HCT116 (cell line): ENCODE results near the gene VAV2. TPM values are rescaled to one million over a fixed set of nuclear protein-coding genes. Genes with fewer than 3 reads are reported as not detected.

Experiments used
- ATAC-seq: fragments of 200-7000 bp; cut with Tn5 transposase; 2 replicates; pipeline ENCODE4 v1.9.1; 2020; ENCODE audit warnings: mild to moderate bottlenecking, moderate library complexity
- BruUV-seq: library from RNA; stranded (reverse); fragments of 400-500 nt; replicated peaks from 2 replicates; lab custom pipeline; 2021; lab: Mats Ljungman, UMichigan
- CTCF ChIA-PET: fragments of 300-600 bp; sonication (Branson Sonifier 250); formaldehyde crosslinking; loops from one replicate; lab custom pipeline; 2021; ENCODE audit warnings: antibody characterized with exemption; lab: Charles Lee
- POLR2A ChIA-PET: fragments of 300-600, 350-600 bp; sonication (Branson Sonifier 250); formaldehyde crosslinking; loops from one replicate; lab custom pipeline; 2021; ENCODE audit warnings: antibody characterized with exemption; lab: Charles Lee
- RAD21 ChIA-PET, 2 experiments: fragments of 300-600 bp; sonication (Branson Sonifier 250); formaldehyde crosslinking; loops; one replicate each; lab custom pipeline; 2023; ENCODE audit warnings: low total read pairs in 2 of 2; ENCODE audit not compliant: uncharacterized antibody in 2 of 2, unreplicated experiment in 2 of 2, low non-redundant PET in 1 of 2; lab: Charles Lee
- DNase-seq: peaks from one replicate; pipeline ENCODE4 v3.0.0-alpha.2; 2010; ENCODE audit warnings: low read depth, low spot score
- H2AFZ ChIP-seq: fragments of 200-600 bp; shearing (Covaris generic), sonication (generic); 2 replicates; pipeline ENCODE4 v1.6.1; 2017; ENCODE audit warnings: low read depth, mixed run types, mixed read lengths, antibody characterized with exemption, low read length; ENCODE audit not compliant: poor library complexity, severe bottlenecking
- H3K27ac ChIP-seq: 2 replicates; pipeline ENCODE4 v1.5.1; 2012; ENCODE audit warnings: low read depth, low read length
- H3K27me3 ChIP-seq: fragments of 200-600 bp; sonication (generic); 2 replicates; pipeline ENCODE4 v1.6.1; 2016; ENCODE audit warnings: mixed run types, low read length, mixed read lengths; ENCODE audit not compliant: insufficient read depth
- H3K36me3 ChIP-seq, 2 experiments: fragments of 200-500 bp in 1 of 2; fragments of 200-600 bp in 1 of 2; sonication (Bioruptor generic) in 1 of 2; sonication (generic) in 1 of 2; 2 replicates each; pipeline versions ENCODE4 v1.5.1 to v1.6.1; 2014 to 2016; ENCODE audit warnings: low read length in 2 of 2, inconsistent platforms in 1 of 2, mixed read lengths in 1 of 2, mixed run types in 1 of 2; ENCODE audit not compliant: insufficient read depth in 2 of 2, control insufficient read depth in 1 of 2
- H3K4me1 ChIP-seq, 2 experiments: fragments of 200-600 bp in 1 of 2; sonication (generic) in 1 of 2; 2 replicates each; pipeline versions ENCODE4 v1.5.1 to v1.6.1; 2012 to 2017; ENCODE audit warnings: low read length in 2 of 2, inconsistent platforms in 1 of 2, mild to moderate bottlenecking in 1 of 2, mixed read lengths in 1 of 2, mixed run types in 1 of 2, moderate library complexity in 1 of 2; ENCODE audit not compliant: insufficient read depth in 2 of 2, control insufficient read depth in 1 of 2
- H3K4me2 ChIP-seq: fragments of 200-600 bp; sonication (generic); 2 replicates; pipeline ENCODE4 v1.6.1; 2017; ENCODE audit warnings: mixed run types, low read length, mixed read lengths
- H3K4me3 ChIP-seq, 2 experiments: fragments of 200-600 bp in 1 of 2; sonication (generic) in 1 of 2; replicated peaks in 1 of 2; 2 replicates each; pipeline ENCODE4 v1.5.1; 2011 to 2016; ENCODE audit warnings: low read length in 2 of 2, control low read depth in 1 of 2, low read depth in 1 of 2, mild to moderate bottlenecking in 1 of 2, mixed read lengths in 1 of 2, mixed run types in 1 of 2
- H3K79me2 ChIP-seq: fragments of 200-600 bp; sonication (generic); 2 replicates; pipeline ENCODE4 v1.6.1; 2017; ENCODE audit warnings: mild to moderate bottlenecking, mixed run types, low read length, moderate library complexity, mixed read lengths; ENCODE audit not compliant: insufficient read depth
- H3K9ac ChIP-seq: fragments of 200-600 bp; sonication (generic); 2 replicates; pipeline ENCODE4 v1.6.1; 2016; ENCODE audit warnings: low read length, mixed read lengths
- H3K9me2 ChIP-seq: fragments of 200-600 bp; sonication (generic), shearing (Covaris generic); 2 replicates; pipeline ENCODE4 v1.6.1; 2017; ENCODE audit warnings: mixed run types, mild to moderate bottlenecking, moderate library complexity; ENCODE audit not compliant: insufficient read depth
- H3K9me3 ChIP-seq, 2 experiments: fragments of 200-500 bp in 1 of 2; fragments of 200-600 bp in 1 of 2; sonication (Bioruptor generic) in 1 of 2; sonication (generic) in 1 of 2; 2 replicates each; pipeline ENCODE4 v1.6.1; 2014 to 2017; ENCODE audit warnings: low read length in 2 of 2, mixed read lengths in 2 of 2, inconsistent platforms in 1 of 2, low read depth in 1 of 2, mild to moderate bottlenecking in 1 of 2, mixed run types in 1 of 2, moderate library complexity in 1 of 2; ENCODE audit not compliant: control insufficient read depth in 1 of 2, insufficient read depth in 1 of 2
- H4K20me1 ChIP-seq: fragments of 200-600 bp; sonication (generic), shearing (Covaris generic); 2 replicates; pipeline ENCODE4 v1.6.1; 2017; ENCODE audit warnings: mixed run types, mild to moderate bottlenecking, moderate library complexity; ENCODE audit not compliant: insufficient read depth
- CTCF ChIP-seq, 3 experiments: fragments of 200-600 bp in 1 of 3; sonication (generic) in 1 of 3; IDR thresholded peaks in 2 of 3; conservative IDR thresholded peaks in 1 of 3; 2 replicates each; pipeline ENCODE4 v1.5.1; 2012 to 2017; ENCODE audit warnings: low read depth in 2 of 3, low read length in 2 of 3, antibody characterized with exemption in 1 of 3, borderline replicate concordance in 1 of 3, control low read depth in 1 of 3, mild to moderate bottlenecking in 1 of 3, mixed read lengths in 1 of 3, mixed run types in 1 of 3, moderate library complexity in 1 of 3; ENCODE audit not compliant: insufficient read depth in 1 of 3
- EGR1 ChIP-seq: IDR thresholded peaks from 2 replicates; pipeline ENCODE4 v1.6.1; 2012; ENCODE audit warnings: low read depth
- ELF1 ChIP-seq: IDR thresholded peaks from 2 replicates; pipeline ENCODE4 v1.6.1; 2012; ENCODE audit warnings: low read depth, borderline replicate concordance
- FOSL1 ChIP-seq: IDR thresholded peaks from 2 replicates; pipeline ENCODE4 v1.6.1; 2012; ENCODE audit warnings: low read depth
- POLR2AphosphoS5 ChIP-seq: IDR thresholded peaks from 2 replicates; pipeline ENCODE4 v1.6.1; 2011; ENCODE audit warnings: mild to moderate bottlenecking, low read depth, low read length, moderate library complexity
- SP1 ChIP-seq: IDR thresholded peaks from 2 replicates; pipeline ENCODE4 v1.6.1; 2012; ENCODE audit warnings: low read depth
- SRF ChIP-seq: IDR thresholded peaks from 2 replicates; pipeline ENCODE4 v1.6.1; 2012; ENCODE audit warnings: low read depth
- TCF7L2 ChIP-seq: IDR thresholded peaks from 2 replicates; pipeline ENCODE4 v1.7.0; 2011; ENCODE audit warnings: borderline replicate concordance, inconsistent platforms; ENCODE audit not compliant: insufficient read depth, insufficient read length; ENCODE audit errors: extremely low read depth
- YY1 ChIP-seq: IDR thresholded peaks from 2 replicates; pipeline ENCODE4 v1.6.1; 2011; ENCODE audit warnings: low read length, low read depth, moderate library complexity, mild to moderate bottlenecking; ENCODE audit not compliant: insufficient replicate concordance; ENCODE audit errors: extremely low read depth
- intact Hi-C: fragments of 100-400 bp; cut with micrococcal nuclease; formaldehyde crosslinking; loops from 2 replicates; pipeline ENCODE4 v1.10.0; 2022
- total RNA-seq: library from RNA; stranded (reverse); gene quantifications from one replicate; pipeline ENCODE4 v1.2.1, GENCODE V29; 2021; ENCODE audit not compliant: unreplicated experiment
- TF ChIP-seq, protein P1 (sequence below): IDR thresholded peaks from 2 replicates; pipeline ENCODE4 v1.6.1; 2011; ENCODE audit warnings: mild to moderate bottlenecking, low read length, moderate library complexity; ENCODE audit not compliant: insufficient replicate concordance; ENCODE audit errors: extremely low read depth
- TF ChIP-seq, protein P2 (sequence below): IDR thresholded peaks from 2 replicates; pipeline ENCODE4 v1.6.1; 2012

VAV2 gene
- total RNA-seq, 1 experiment from 2014 or later, result 33.2 TPM

DNA sequence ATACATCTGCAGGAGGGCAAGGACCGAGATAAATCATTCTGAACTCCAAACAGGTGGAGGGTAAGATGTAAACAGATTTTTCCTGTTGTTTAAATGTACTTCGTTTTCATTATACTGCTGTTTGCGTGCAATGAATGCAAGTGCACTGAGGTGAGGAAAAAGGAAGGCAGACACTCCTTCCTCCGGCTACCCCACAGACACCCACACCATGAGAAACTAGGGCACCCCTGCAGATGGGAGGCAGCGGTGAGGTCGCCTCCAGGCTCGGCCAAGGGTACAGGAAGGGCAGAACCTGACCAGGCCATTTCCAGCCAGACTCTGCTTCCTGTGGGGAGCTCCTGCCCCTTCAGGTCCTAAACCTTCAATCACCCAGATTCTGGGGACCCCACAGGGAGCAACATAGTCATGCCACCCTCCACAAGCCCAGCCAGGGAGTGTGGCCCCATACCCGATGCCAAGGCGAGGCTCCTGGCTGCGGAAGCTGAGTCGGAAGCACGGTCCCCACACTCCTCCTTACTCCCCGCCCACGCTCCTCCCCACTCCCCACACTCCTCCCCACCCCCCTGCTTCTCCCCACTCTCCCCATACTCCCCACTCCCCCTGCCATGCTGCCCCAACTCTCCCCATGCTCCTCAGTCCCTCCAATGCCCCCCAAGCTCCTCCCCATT lies 37.1 kb downstream of the VAV2 start:
- no peaks in the 10 kb centered on the region for H3K9me2 ChIP-seq
- intact Hi-C loops, result no loop called here
- no peak overlapping the region for H3K4me2 ChIP-seq
- H3K9ac ChIP-seq, result no peak overlapping the region
- H4K20me1 ChIP-seq, result 0 out of 2 replicates have a peak, but pooled peaks cover 3% of the 10 kb centered on the region
- RAD21 ChIA-PET, result no interaction called here
- H3K27me3 ChIP-seq, result no peaks in the 10 kb centered on the region
- no peak for DNase-seq
- ATAC-seq, result no peak
- no peaks in the 10 kb centered on the region for H3K36me3 ChIP-seq
- TF ChIP-seq POLR2AphosphoS5, result no peak
- no peak for TF ChIP-seq ELF1
- no peak for TF ChIP-seq YY1
- TF ChIP-seq EGR1, result no peak
- no peak for TF ChIP-seq FOSL1
- TF ChIP-seq, protein P1, sequence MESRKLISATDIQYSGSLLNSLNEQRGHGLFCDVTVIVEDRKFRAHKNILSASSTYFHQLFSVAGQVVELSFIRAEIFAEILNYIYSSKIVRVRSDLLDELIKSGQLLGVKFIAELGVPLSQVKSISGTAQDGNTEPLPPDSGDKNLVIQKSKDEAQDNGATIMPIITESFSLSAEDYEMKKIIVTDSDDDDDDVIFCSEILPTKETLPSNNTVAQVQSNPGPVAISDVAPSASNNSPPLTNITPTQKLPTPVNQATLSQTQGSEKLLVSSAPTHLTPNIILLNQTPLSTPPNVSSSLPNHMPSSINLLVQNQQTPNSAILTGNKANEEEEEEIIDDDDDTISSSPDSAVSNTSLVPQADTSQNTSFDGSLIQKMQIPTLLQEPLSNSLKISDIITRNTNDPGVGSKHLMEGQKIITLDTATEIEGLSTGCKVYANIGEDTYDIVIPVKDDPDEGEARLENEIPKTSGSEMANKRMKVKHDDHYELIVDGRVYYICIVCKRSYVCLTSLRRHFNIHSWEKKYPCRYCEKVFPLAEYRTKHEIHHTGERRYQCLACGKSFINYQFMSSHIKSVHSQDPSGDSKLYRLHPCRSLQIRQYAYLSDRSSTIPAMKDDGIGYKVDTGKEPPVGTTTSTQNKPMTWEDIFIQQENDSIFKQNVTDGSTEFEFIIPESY, result no peak
- no peak for TF ChIP-seq CTCF (IDR thresholded peaks at IDR 0.05 in 2 of 3, conservative IDR thresholded peaks at IDR 0.05 in 1 of 3; ENCODE audit: borderline replicate concordance in 1 of 3, insufficient read depth in 1 of 3, low read depth in 2 of 3, low read length in 2 of 3)
- no peak for TF ChIP-seq TCF7L2
- TF ChIP-seq SRF, result no peak
- TF ChIP-seq, protein P2, sequence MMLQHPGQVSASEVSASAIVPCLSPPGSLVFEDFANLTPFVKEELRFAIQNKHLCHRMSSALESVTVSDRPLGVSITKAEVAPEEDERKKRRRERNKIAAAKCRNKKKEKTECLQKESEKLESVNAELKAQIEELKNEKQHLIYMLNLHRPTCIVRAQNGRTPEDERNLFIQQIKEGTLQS, result no peak
- TF ChIP-seq SP1, result no peak
- TF ChIP-seq, all 23 proteins: peak for 0
- CTCF ChIA-PET, result no interaction called here
- POLR2A ChIA-PET, result no interaction called here
- Histone ChIP-seq H3K79me2 (peaks cover 41% of the 10 kb centered on the region; the same call in 1 of the 2 replicates), H3K27ac (no peak overlapping the region), H3K9me3 (no peaks in the 10 kb centered on the region), H3K4me1 (peaks cover 0 to 7% of the 10 kb centered on the region in 2 experiments; a peak in 2 of 4 replicates), H2AFZ (no peak overlapping the region), H3K4me3 (no peak overlapping the region)
- BruUV-seq, result no TSS peak
